GM15510 (cell line): Measurements from ENCODE around the gene DNM2.

Source experiments
- POLR2A ChIP-seq: IDR thresholded peaks from 3 replicates; pipeline ENCODE4 v1.6.1; 2011; ENCODE audit warnings: borderline replicate concordance; ENCODE audit not compliant: insufficient read length; ENCODE audit errors: extremely low read depth

Gene DNM2

GRCh38 chr19:10797541-10798256 is 79.8 kb downstream of the DNM2 start:
- no peak for TF ChIP-seq POLR2A

DNA sequence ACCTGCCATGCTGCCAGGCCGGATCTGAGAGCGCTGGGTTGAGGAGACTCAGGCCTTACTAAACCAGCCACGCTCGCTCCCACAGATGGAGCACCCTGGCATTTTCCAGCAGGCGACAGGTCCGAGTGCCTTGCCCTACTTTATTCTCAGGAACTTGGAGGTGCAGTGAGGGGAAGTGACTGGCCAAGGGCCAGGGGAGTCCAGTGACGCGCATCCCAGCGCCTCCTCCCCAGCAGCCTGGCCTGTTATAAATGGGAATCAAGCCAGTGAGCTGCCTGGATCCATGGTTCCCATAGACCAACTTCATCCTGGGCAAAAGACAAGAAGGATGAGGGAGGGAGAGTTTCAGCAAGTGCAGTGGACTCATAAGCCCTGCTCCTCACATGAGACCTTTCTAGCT is 82.6 kb downstream of the DNM2 start:
- no peak for TF ChIP-seq POLR2A

DNA sequence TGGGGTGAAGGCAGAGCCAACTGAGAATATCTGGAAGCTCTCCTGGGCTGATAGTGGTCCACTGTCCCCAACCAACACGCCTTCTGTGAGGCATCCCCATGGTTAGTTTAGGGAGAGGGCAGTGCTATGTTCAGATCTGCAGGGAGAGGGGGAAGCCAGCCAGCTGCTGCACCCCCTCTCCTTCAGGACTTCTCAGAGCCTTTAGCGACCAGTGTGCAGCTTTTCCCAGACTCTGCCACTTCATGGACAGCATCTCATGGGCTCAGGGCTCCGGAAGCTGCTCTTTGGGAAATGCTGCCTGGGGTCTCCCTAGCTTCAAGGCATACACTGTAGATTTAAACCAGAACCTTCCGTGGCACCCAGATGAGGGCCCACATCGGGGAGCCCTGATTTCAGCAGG is 84.6 kb downstream of the DNM2 start:
- TF ChIP-seq POLR2A = no peak

GRCh38 chr19:10803252-10803651 is 85.4 kb downstream of the DNM2 start:
- no peak for TF ChIP-seq POLR2A

DNA sequence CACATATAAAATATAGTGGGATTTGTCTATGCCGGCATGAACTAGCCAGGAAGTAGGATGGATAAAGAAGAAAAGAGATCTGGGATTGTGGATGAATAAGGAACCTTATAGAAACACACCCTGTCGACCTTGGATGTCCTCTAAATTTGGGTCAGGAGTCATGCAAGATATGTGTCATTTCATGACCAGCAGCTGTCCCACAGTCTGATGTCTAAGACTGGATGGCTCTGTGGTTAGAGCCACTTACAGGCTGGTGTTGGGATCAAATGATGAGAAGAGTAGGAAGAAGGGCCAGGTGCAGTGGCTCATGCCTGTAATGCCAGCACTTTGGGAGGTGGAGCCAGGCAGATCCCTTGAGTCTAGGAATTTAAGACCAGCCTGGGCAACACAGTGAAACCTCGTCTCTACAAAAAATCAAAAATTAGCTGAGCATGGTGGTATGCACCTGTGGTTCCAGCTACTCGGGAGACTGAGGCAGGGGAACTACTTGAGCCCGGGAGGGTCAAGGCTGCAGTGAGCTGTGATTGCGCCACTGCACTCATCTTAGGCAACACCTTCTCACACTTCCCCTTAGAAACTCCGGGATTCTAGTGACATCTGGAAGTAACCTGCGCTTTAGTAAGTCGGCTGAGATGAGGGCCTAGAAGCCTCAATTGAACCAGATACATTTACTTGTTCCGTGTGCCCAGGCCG is 87.3 kb downstream of the DNM2 start:
- TF ChIP-seq POLR2A = no peak

DNA sequence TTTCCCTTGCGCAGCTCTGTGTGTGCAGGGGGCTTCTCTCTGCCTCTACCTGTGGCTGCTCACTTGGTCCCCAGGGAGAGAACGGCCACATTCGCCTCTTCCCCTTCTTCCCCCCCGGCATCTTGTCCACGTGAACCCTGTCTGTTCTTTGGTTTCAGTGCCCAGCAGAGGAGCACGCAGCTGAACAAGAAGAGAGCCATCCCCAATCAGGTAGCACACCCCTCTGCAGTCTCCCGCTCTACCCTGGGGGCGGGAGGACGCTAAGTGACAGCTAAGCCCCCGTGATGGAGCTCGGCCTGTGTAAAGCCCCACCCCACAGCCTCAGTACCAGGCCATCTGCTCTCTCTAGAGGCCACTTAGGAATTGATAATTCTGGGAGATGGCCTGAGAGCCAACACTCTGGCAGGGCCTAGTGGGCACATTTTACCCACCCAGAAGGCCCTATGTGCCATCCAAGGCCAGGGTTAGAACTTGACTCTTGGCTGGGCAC is 87.9 kb downstream of the DNM2 start:
- no peak for TF ChIP-seq POLR2A

- TF ChIP-seq POLR2A = no peak
Measured at GRCh38 chr19:10808937-10809649, 91.2 kb downstream of the DNM2 start.

- TF ChIP-seq POLR2A = no peak
Measured at GRCh38 chr19:10809651-10810285, 91.9 kb downstream of the DNM2 start.

GRCh38 chr19:10811391-10812111 is 93.7 kb downstream of the DNM2 start:
- TF ChIP-seq POLR2A = no peak

DNA sequence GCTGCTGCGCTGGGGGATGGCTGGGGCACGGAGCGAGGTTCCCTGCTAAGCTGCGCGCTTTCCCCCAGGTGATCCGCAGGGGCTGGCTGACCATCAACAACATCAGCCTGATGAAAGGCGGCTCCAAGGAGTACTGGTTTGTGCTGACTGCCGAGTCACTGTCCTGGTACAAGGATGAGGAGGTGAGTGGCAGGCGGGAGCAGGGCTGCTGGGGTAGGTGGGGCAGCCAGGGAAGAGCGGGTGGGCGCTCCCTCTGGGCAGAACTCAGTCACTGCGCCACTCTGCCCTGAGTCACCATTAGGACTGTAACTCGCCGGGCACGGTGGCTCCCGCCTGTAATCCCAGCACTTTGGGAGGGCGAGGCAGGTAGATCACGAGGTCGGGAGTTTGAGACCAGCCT is 94.3 kb downstream of the DNM2 start:
- no peak for TF ChIP-seq POLR2A

DNA sequence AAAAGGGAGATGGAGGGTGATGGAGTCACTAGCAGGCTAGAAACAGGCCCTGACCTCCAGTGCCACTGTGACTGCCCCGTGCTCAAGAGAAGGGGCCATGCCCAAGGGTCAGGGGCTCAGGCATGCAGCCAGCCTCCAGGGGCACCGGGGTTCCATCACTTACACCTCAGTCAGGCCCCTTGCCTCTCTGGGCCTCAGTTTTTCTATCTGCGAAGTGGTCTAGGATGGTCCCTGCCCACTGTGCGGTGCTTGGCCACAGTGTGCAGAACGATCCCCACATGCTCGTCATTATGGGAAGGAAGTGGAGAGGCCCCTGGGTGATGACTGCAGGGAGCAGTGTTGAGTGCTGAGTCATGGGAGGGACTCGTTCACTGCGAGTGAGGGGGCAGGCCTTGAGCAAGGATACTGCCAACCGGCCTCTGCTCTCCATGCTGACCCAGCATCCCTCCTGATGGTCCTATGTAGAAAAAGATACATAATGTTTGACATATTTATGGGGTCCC is 95.1 kb downstream of the DNM2 start:
- TF ChIP-seq POLR2A = no peak

DNA sequence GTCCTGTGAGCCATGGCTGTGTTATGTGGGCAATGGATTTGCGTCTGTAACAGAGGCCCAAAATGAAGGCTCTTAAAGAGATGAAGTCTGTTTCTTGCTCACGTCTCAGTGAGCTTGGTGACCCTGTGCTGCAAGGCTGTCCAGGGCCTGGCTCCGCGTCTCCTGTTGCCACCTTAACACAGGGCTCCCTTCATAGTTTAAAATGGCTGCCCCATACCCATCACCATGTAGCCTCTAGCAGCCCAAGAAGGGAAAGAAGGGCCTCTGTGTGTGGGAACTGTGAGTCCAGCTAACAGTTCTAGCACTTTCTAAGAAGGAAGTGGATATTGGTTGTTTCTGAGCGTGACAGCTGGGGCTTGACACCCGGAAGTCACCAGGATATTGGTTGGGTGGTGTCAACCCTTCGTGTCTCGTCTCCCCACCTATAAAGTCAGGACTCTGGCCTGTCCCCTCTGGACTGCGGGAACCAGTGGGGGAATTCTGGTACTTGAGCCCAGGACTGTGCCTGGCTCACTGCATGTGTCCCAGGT is 97.2 kb downstream of the DNM2 start:
- TF ChIP-seq POLR2A = no peak

DNA sequence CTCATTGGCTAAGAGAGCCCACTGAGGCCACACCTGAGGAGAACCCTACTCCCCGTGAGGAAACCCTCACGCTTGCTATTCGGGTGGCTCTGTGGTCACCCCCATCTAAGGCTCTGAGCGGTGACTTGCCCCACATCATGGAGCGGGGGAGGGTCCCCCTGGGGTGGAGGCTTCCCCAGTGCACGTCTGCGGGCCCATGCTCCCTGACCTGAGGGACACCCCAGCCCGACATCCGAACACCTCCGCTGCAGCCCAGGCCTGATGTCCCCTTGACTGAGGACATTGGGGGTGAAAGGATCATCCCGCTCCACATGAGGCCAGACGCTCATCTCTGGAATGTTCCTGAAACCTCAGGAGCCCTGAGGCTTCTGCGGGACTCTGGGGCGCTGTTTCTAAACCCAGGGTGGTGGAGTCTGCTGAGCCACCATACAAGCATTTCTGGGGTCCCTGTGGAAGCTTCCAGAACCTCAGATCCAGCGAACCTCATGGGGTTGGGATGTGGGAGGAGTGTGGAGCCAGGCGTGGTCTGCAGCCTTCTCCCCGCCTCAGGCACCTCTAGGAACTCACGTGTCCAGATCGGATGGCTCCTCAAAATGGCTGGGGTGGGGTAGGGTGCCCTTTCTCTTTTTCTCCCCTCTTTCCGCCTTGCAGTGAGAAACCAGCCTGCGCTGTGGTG is 98.2 kb downstream of the DNM2 start:
- no peak for TF ChIP-seq POLR2A

DNA sequence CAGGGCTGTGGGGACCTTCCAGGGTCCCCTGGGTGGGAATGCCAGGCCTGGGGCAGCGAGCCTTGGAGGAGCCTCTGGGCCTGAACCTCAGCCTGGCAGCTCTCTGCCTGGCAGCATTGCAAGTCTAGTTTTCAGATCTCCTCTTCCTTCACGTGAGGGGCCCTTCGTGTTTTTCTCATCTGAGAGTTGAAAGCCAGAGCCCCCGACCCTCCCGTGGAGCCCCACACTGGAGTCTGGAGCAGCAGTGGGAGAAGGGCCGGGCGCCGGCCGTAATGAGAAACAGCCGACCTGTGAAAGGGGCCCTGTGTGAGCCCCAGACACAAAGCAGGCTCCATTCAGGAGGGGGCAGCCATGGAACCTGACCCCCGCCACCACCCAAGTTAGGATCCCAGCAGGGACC is 98.8 kb downstream of the DNM2 start:
- TF ChIP-seq POLR2A = no peak

DNA sequence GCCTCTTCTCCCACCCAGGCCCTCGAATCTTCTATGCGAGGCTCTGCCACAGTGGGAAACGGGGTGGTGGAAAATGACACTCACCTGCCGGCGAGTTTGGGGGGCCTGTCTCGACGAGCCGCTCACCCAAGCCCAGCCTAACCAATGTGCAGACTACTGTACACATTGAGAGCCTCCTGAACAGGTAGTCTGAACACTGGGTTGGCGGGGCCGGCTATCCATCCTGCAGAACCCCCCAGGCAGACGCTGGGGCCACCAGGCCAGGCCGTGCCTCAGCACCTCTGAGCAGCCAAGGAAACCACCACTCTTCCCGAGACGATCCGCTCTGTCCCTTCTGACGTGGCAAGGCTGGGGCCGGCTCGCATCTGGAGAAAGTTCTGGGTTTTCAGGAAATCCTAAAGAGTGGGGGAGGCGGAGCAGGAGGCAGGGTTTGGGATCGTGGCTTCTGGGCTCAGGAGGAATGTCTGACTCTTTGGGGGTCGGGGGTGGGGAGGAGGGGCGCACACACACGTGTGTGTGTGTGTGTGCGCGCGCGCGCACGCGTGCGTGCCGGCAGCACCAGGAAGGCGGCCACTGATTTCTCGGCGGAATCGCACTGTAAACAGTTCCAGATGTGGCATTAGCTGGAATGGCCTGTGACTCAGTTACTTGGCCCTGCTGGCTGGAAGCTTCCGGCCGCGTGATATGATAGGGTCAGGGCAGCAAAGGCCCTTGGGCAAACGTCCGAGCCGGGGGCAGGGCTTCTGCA is 99.6 kb downstream of the DNM2 start:
- no peak for TF ChIP-seq POLR2A
